Middle frontal gyrus (tissue), 1 donor: Measurements from ENCODE around the gene SLC41A3.
"Not testable (repeated sequence)": the region's sequence is repeated elsewhere in the genome, so short reads cannot be mapped to it uniquely, and the experiment has no call there.

ENCODE experiments used
- DNase-seq: peaks from one replicate; pipeline ENCODE4 v3.0.0-alpha.2; 2015; ENCODE audit warnings: low spot score; ENCODE audit errors: extremely low spot score

Gene SLC41A3

GRCh38 chr3:126106336-126107202 is 22.6 kb upstream of the SLC41A3 start:
- no peak for DNase-seq

GRCh38 chr3:126105691-126106187 is 21.8 kb upstream of the SLC41A3 start:
- DNase-seq: no peak

- DNase-seq: no peak
These were observed 21.1 kb upstream of the SLC41A3 start for GRCh38 chr3:126104742-126105605.

GRCh38 chr3:126104028-126104635 is 20.2 kb upstream of the SLC41A3 start:
- DNase-seq: no peak

- DNase-seq: no peak
These were observed 19.4 kb upstream of the SLC41A3 start for GRCh38 chr3:126103121-126104027.

- no peak for DNase-seq
These were observed 18.6 kb upstream of the SLC41A3 start for GRCh38 chr3:126102530-126102951.

GRCh38 chr3:126102011-126102410 is 18.1 kb upstream of the SLC41A3 start:
- DNase-seq: no peak

- DNase-seq: no peak
These were observed 17.6 kb upstream of the SLC41A3 start for GRCh38 chr3:126101521-126101982.

GRCh38 chr3:126100634-126101301 is 16.8 kb upstream of the SLC41A3 start:
- DNase-seq: no peak

- no peak for DNase-seq
These were observed 16.3 kb upstream of the SLC41A3 start for GRCh38 chr3:126100269-126100633.

GRCh38 chr3:126098391-126098858 is 14.5 kb upstream of the SLC41A3 start:
- DNase-seq: no peak

GRCh38 chr3:126097801-126098200 is 13.9 kb upstream of the SLC41A3 start:
- no peak for DNase-seq

GRCh38 chr3:126096274-126096673 is 12.3 kb upstream of the SLC41A3 start:
- not testable (repeated sequence) for DNase-seq

GRCh38 chr3:126092128-126092527 is 8.2 kb upstream of the SLC41A3 start:
- not testable (repeated sequence) for DNase-seq

- DNase-seq: no peak
These were observed 3.7 kb upstream of the SLC41A3 start for GRCh38 chr3:126087552-126088175.

GRCh38 chr3:126085841-126086240 is 1.9 kb upstream of the SLC41A3 start:
- no peak for DNase-seq

- no peak for DNase-seq
These were observed 1.4 kb upstream of the SLC41A3 start for GRCh38 chr3:126085276-126085675.

GRCh38 chr3:126084768-126085180 is 850 bp upstream of the SLC41A3 start:
- DNase-seq: no peak

GRCh38 chr3:126083511-126083912 is 412 bp downstream of the SLC41A3 start:
- no peak for DNase-seq

GRCh38 chr3:126083138-126083445 is 832 bp downstream of the SLC41A3 start:
- DNase-seq: no peak
